Endometrial microvascular endothelial cells (primary cell): ENCODE results near the gene SPIRE2. TPM values are rescaled to one million over a fixed set of nuclear protein-coding genes. Genes with fewer than 3 reads are reported as not detected.
"Not testable (repeated sequence)": the region's sequence is repeated elsewhere in the genome, so short reads cannot be mapped to it uniquely, and the experiment has no call there.

Source experiments
- in situ Hi-C: cut with HindIII; loops from 2 replicates; pipeline ENCODE4 v1.10.0; 2017; ENCODE audit warnings: low sequenced_read_pairs, low pct_unique_long_range_greater_than_20kb; ENCODE audit errors: inconsistent ontology term
- total RNA-seq: library from RNA; depleted of rRNA; stranded (reverse); fragments of >200 nt; gene quantifications from one replicate; pipeline ENCODE4 v1.2.3, GENCODE V29; 2015; ENCODE audit errors: inconsistent ontology term

The SPIRE2 gene
- total RNA-seq, 1 donor from 2014 or later = 0.19 TPM

- in situ Hi-C loops = no loop called here
These were observed 1.6 kb downstream of the SPIRE2 start for GRCh38 chr16:89829630-89830437.

GRCh38 chr16:89831810-89832328 lies 3.6 kb downstream of the SPIRE2 start:
- in situ Hi-C loops = no loop called here

GRCh38 chr16:89833664-89834363 lies 5.5 kb downstream of the SPIRE2 start:
- in situ Hi-C loops = not testable (repeated sequence)

GRCh38 chr16:89834813-89835363 lies 6.6 kb downstream of the SPIRE2 start:
- in situ Hi-C loops = not testable (repeated sequence)

DNA sequence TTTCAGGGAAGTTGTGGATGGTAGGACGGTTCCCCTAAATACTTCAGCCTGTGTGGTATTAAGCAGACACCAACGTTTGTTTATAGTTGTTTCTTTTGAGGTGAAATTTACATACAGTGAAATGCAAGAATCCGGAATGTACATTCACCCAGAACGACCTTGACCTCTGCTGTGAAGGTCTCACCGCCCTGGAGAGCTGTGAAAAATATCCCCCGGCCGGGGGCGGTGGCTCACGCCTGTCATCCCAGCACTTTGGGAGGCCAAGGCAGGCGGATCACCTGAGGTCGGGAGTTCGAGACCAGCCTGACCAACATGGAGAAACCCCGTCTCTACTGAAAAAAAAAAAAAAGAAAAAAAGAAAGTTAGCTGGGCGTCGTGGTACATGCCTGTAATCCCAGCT lies 8.2 kb downstream of the SPIRE2 start:
- in situ Hi-C loops = not testable (repeated sequence)

GRCh38 chr16:89837014-89837546 lies 8.8 kb downstream of the SPIRE2 start:
- in situ Hi-C loops = no loop called here

DNA sequence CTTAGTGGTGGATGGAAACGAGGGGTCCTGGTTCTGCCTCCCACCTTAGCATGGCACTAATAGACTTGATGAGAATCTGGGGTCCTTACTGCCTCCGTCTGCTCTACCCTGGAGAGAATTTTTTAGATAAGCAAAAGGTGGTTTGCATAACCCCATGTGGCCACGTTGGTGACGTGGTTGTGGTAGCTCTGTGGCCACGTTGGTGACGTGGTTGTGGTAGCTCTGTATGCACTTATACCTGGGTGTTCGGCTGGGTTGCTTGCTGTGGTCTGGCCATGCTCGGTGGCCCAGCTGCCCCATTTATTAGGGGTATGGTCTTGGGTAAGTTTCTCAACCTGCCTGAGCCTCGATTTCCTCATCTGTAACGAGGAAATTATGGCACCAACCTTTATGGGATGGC lies 13.0 kb downstream of the SPIRE2 start:
- in situ Hi-C loops = no loop called here

DNA sequence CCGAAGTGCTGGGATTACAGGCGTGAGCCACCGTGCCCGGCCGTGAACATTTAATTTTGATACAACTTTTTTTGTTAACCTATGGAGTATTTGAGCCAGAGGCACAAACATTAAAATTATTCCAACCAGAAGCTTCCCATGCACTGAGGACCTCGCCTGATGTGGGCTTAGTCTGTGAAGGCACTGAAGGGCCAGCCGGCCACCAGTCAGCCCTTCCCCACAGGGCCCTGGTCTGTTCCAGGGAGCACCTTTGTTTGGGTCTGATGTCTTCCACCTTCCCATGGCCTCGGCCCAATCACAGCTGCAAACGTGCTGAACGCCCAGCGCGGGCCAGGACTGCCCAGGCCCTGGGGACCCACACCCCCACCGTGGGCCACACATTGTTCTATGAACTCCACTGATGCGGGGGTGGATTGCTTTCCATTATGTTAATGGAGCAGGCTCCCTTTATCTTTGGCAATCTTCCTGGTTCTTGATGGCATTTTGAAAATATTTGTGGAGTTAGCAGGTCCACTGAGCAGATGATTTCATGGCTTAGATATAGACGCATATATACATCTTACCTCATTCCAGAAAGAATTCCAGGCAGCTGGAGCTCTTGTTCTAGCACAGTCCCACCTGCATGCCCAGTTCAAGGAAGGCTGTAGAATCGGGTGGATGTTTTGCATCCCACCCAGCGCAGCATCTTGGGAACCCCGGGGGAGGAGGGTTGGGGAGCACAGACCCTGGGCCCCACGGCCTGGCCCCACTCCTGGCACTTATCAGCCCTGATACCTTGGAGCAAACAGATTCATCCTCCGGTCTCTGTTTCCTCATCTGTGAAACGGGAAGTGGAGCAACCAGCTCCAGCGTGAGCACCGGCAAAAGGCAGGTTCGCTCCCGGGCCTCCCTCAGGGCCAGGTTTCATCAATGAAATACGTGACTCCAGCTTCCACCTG lies 14.5 kb downstream of the SPIRE2 start:
- in situ Hi-C loops = no loop called here

- in situ Hi-C loops = no loop called here
These were observed 15.4 kb downstream of the SPIRE2 start for GRCh38 chr16:89843409-89844350.

DNA sequence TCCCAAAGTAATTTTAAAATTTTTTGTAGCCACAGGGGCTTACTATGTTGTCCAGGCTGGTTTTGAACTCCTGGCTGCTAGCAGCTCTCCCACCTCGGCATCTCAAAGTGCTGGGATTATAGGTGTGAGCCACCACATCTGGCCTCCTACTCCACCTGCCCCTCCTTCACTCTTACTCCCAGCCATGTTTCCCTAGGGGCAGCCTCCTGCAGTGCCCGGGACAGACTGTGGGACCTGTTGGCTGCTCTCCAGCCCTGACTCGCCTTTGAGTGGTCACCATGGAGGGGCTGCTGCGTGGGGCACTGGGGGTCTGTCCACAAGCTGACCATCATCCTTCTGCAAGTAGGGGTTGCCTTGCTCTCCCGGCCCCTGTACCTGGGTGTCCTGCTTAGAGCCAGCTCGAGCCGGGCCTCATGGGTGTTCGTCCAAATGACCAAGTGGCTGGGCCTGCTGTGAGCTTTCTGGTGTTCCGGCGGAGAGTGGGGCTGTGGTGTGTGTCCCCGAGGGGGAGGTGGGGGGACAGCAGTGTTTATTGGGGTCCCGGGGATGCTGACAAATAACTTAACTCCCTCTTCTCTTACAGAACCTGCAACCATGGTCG lies 16.6 kb downstream of the SPIRE2 start:
- in situ Hi-C loops = no loop called here

DNA sequence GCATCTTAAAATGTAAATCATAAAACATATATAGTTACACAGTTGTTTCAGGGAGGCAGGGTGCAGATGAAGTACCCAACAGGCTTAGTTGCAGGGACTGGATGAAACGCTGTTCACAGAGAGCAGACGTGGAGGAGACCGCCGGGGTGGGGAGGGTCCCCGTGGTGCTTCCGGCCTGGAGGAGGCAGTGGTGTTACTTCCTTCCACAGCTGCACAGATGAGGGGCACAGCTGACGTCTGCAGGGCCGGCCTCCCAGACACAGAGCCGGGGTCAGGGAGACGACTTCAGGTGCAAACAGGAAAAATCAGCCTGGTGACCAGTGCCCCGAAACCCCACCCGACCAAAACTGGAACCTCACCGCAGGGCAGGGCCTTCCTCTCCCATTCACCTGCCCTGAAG lies 17.1 kb downstream of the SPIRE2 start:
- in situ Hi-C loops = no loop called here

GRCh38 chr16:89847051-89847939 lies 19.0 kb downstream of the SPIRE2 start:
- in situ Hi-C loops = no loop called here

- in situ Hi-C loops = no loop called here
These were observed 19.6 kb downstream of the SPIRE2 start for GRCh38 chr16:89847940-89848297.

DNA sequence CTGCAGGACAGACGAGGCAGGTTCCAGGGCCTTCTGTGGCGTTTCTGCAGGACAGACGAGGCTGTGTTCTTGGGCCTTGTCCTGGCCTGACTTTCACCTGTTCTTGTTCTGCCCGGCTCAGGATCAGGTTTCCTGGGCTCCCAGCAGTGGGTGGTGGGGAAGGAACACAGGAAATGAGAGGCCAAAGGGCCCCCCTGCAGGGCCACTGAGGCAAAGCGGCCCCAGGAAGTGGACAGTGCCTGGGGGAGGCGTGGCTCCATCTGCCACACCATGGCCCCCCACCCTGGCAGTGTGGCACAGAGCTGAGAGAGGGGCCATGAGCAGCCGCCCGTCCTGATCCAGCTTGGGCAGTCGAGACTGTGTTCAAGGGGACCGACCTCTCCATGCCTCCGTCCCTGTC lies 20.7 kb downstream of the SPIRE2 start:
- in situ Hi-C loops = no loop called here

DNA sequence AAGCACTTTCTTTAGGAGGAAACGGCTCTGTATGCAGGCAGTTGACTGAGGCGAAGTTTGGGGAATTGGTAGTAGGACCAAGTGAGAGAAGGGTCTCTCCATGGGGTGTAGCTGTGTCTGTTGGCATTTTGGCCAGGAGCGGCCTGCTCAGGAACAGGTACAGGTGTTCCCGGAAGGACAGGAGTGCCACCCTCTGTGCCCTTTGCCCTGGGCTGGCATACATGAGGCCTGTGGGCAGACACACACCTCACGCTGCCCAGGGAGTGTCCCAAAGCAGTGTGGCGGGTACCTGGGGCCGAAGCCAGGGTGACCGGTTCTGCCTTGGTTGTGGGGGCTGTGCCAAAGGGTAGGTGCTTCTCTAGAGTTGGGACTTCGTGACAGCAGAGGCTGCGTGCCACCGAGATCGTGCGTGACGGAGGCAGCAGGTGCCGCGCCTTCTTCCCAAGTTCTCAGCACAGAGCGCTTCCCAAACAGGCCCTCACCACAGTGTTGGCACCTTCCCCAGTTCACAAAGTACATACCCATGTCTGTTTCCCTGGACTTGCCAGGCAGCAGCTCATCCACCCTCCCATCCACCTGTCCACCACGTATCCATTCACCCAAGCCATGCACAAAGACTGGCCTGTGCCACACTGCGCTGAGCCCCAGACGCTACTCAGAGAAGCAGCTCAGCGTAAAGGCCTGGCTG lies 25.2 kb downstream of the SPIRE2 start:
- in situ Hi-C loops = no loop called here
